Esophagus muscularis mucosa (tissue), 3 donors: ENCODE measurements around the gene ALG3.

Source experiments
- POLR2A ChIP-seq: fragments of 450-650 bp; IDR thresholded peaks from one replicate; pipeline ENCODE4 v1.6.1; 2017; ENCODE audit warnings: antibody characterized with exemption, moderate library complexity, mild to moderate bottlenecking, low read depth
- POLR2AphosphoS5 ChIP-seq, 2 donors: sonication (generic); formaldehyde crosslinking; IDR thresholded peaks; one replicate each; pipeline ENCODE4 v1.6.1; 2017; ENCODE audit warnings: antibody characterized with exemption in 2 of 2
- TF ChIP-seq, protein P1 (sequence below), 3 experiments: fragments of 200-600 bp in 2 of 3; fragments of 450-650 bp in 1 of 3; sonication (generic) in 2 of 3; IDR thresholded peaks; one replicate each; pipeline ENCODE4 v1.5.1; 2017 to 2019; ENCODE audit warnings: antibody characterized with exemption in 3 of 3, mild to moderate bottlenecking in 2 of 3, moderate library complexity in 1 of 3

GRCh38 chr3:184237211-184237610, 11.6 kb downstream of the ALG3 start:
- TF ChIP-seq, protein P1, sequence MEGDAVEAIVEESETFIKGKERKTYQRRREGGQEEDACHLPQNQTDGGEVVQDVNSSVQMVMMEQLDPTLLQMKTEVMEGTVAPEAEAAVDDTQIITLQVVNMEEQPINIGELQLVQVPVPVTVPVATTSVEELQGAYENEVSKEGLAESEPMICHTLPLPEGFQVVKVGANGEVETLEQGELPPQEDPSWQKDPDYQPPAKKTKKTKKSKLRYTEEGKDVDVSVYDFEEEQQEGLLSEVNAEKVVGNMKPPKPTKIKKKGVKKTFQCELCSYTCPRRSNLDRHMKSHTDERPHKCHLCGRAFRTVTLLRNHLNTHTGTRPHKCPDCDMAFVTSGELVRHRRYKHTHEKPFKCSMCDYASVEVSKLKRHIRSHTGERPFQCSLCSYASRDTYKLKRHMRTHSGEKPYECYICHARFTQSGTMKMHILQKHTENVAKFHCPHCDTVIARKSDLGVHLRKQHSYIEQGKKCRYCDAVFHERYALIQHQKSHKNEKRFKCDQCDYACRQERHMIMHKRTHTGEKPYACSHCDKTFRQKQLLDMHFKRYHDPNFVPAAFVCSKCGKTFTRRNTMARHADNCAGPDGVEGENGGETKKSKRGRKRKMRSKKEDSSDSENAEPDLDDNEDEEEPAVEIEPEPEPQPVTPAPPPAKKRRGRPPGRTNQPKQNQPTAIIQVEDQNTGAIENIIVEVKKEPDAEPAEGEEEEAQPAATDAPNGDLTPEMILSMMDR (IDR thresholded peaks at IDR 0.05), result no peak
- no peak for TF ChIP-seq POLR2AphosphoS5 (IDR thresholded peaks at IDR 0.05)
- TF ChIP-seq POLR2A, result no peak
